MM.1S (cell line): ENCODE measurements around the gene RSPH10B.
"Not testable (repeated sequence)": the region's sequence is repeated elsewhere in the genome, so short reads cannot be mapped to it uniquely, and the experiment has no call there.

Experiments used
- CTCF ChIP-seq: fragments of 300-600 bp; sonication (generic); IDR thresholded peaks from 2 replicates; pipeline ENCODE4 v1.5.1; 2016; ENCODE audit warnings: antibody characterized with exemption, low read length, mixed read lengths
- EZH2 ChIP-seq: fragments of 300-600 bp; sonication (generic); optimal IDR thresholded peaks from 2 replicates; pipeline ENCODE3; 2017; ENCODE audit warnings: low read depth, mild to moderate bottlenecking, antibody characterized with exemption, low read length, mixed read lengths
- EZH2phosphoT487 ChIP-seq: fragments of 300-600 bp; sonication (generic); IDR thresholded peaks from 2 replicates; pipeline ENCODE4 v1.6.1; 2018; ENCODE audit warnings: antibody characterized with exemption, low read length

- TF ChIP-seq EZH2, CTCF, EZH2phosphoT487: not testable (repeated sequence)
These were observed 65.8 kb downstream of the RSPH10B start for GRCh38 chr7:5904726-5905125.
